Stomach smooth muscle (tissue), 2 donors: ENCODE measurements around the gene VPS13A.

Experiments used
- H3K27ac ChIP-seq: one replicate; pipeline ENCODE4 v1.7.0; 2013; ENCODE audit warnings: mild to moderate bottlenecking, low read length, inconsistent platforms
- H3K27me3 ChIP-seq, 2 donors: one replicate each; pipeline ENCODE4 v1.7.0; 2013; ENCODE audit warnings: low read length in 2 of 2; ENCODE audit not compliant: insufficient read depth in 2 of 2, control insufficient read depth in 1 of 2
- H3K36me3 ChIP-seq, 2 donors: one replicate each; pipeline ENCODE4 v1.7.0; 2013; ENCODE audit warnings: low read length in 2 of 2; ENCODE audit not compliant: control insufficient read depth in 2 of 2, insufficient read depth in 2 of 2
- H3K4me1 ChIP-seq: one replicate; pipeline ENCODE4 v1.7.0; 2013; ENCODE audit warnings: low read length; ENCODE audit not compliant: control insufficient read depth, insufficient read depth
- H3K4me3 ChIP-seq, 2 donors: one replicate each; pipeline ENCODE4 v1.7.0; 2013; ENCODE audit warnings: low read length in 2 of 2
- H3K9ac ChIP-seq, 2 donors: one replicate each; pipeline ENCODE4 v1.7.0; 2013; ENCODE audit warnings: low read length in 2 of 2, mild to moderate bottlenecking in 1 of 2
- H3K9me3 ChIP-seq, 2 donors: one replicate each; pipeline ENCODE4 v1.7.0; 2013; ENCODE audit warnings: low read length in 2 of 2; ENCODE audit not compliant: control insufficient read depth in 2 of 2
- donor health status: healthy.
- donor health status: Pancreatic carcinoma.

Gene VPS13A

DNA sequence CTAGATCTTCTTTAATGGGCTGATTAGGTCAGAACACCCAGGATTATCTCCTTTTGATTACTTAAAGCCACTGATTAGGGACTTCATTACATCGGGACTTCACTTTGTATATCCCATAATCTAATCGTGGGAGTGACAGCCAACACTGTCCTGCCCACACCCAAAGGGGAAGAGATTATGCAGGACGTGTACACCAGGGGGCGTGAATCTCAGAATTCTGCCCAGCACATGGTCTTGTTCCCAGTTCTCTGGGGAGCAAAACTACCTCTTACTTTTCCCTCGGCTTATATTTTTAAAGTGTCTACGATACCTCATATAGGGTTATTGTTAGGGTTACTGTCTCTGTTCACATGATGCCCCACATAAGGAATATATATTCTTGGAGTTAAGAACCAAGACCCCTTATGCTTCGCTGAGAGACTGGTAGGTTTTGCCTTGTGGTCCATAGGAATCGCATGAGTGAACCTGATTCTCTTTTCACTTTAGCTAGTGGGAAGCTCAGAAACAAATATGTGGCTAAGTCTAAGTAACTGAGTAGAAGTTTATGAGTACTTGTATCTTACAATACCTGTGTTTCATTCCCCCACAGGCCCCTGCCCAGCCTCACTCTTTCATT is 278.1 kb downstream of the VPS13A start:
- Histone ChIP-seq H3K4me3 (no peak overlapping the region), H3K27ac (no peak overlapping the region), H3K36me3 (no peaks in the 10 kb centered on the region), H3K9me3 (no peaks in the 10 kb centered on the region), H3K9ac (no peak overlapping the region), H3K27me3 (no peaks in the 10 kb centered on the region), H3K4me1 (peaks cover 2% of the 10 kb centered on the region)

DNA sequence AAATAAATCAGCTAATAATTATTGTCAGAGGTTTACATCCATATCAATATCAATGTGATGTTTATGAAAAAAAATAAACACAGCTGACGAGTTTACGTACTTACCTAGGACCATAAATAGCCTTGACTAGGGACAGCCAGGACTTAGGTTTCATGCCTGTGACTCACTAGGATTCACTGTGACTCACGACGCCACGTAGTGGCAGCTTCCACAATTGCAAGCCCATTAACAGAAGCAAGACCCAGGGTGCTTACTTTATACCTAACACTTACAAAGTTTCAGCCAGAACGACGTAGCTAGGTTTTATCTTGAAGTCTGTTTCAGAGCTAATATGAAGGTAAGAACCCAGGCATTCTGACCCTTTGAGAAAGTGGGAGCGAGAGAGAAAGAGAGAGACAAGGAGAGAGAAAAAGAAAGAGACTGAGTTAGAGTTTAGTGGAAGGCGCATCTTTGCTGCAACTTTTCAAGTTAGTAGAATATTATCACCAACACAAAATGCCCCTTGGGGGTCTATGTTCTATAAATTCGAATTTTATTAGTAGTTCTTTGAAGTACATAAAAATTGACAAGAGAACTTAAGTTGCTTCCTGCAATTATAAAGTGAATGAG is 279.6 kb downstream of the VPS13A start:
- Histone ChIP-seq H3K27me3 (no peaks in the 10 kb centered on the region), H3K9me3 (no peaks in the 10 kb centered on the region), H3K36me3 (no peaks in the 10 kb centered on the region), H3K4me1 (peaks cover 2% of the 10 kb centered on the region), H3K4me3 (no peak overlapping the region), H3K27ac (no peak overlapping the region), H3K9ac (no peak overlapping the region)

DNA sequence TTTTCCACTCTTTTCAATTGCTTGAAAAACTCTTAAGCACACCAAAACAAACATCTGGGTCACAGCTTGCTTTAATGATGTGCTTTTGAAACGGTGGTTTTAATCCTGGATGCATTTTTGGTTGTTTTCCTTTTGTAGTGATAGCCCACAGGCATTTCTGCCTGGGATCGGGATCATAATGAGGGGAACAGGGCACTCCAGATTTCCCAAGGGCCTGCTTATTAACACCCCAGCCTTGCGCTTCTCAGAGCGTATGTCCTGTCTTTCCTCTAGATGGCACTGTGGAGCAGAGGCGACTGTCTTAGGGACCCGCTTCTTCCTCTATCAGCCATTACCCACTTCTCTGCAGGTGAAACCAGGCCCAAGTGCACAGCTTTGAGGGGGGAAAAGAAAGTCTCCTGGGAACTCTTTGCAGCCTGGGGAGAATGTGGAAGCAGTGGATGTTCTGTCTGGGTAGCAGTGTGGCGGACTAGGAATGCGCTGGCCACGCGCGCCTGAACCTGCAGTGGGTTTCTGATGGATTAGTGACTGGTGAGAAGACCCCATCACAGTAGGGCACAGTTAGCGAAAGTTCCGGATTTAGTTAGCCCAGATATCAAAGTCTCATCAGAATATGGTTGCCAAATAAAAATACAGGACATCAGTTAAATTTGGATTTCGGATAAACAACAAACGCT is 280.7 kb downstream of the VPS13A start:
- H3K4me1 ChIP-seq: peaks cover 2% of the 10 kb centered on the region
- no peaks in the 10 kb centered on the region for H3K27me3 ChIP-seq
- no peak overlapping the region for H3K27ac ChIP-seq
- no peak overlapping the region for H3K4me3 ChIP-seq
- no peaks in the 10 kb centered on the region for H3K36me3 ChIP-seq
- H3K9ac ChIP-seq: no peak overlapping the region
- H3K9me3 ChIP-seq: no peaks in the 10 kb centered on the region

DNA sequence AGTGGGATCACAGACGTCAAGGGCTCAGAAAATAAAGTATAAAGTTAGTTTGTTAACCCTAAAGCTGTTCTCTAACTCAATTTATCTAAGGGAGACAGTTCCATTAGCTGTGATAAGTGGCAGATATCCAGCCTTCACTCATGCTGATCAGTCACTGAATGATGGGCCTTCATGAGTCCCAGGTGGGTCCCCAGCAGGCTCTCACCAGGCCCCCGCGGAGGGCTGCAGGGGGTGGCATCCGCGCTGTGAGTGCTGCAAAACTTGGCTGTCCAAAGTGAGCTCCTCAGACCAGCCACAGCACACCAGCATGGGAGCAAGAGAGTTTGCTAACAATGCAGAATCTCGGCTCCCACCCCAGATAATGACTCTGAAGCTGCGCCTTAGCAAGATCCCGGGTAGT is 283.6 kb downstream of the VPS13A start:
- Histone ChIP-seq H3K27ac (no peak overlapping the region), H3K36me3 (no peaks in the 10 kb centered on the region), H3K9me3 (no peaks in the 10 kb centered on the region), H3K27me3 (no peaks in the 10 kb centered on the region), H3K4me3 (no peak overlapping the region), H3K9ac (no peak overlapping the region), H3K4me1 (peaks cover 2% of the 10 kb centered on the region)

DNA sequence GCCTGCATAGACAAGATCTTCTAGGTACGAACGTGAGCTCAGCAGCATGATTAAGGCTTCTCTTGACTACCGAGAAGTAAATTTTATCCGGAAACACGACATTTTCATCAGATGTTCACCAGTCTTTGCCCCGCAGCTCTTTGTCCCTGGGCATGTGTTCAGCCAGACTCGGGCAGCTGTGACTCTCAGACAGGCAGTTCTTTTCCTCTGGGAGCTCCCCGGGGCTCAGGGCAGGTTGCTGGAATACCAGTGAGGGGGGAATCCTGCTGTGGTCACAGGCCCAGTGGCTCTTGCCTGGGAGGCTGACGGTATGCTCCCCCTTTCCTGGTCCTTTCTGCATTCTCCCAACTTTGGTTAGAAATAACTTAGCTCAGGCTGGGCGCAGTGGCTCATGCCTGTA is 284.7 kb downstream of the VPS13A start:
- H3K27ac ChIP-seq: no peak overlapping the region
- H3K4me1 ChIP-seq: peaks cover 2% of the 10 kb centered on the region
- H3K9me3 ChIP-seq: no peaks in the 10 kb centered on the region
- H3K36me3 ChIP-seq: no peaks in the 10 kb centered on the region
- no peak overlapping the region for H3K9ac ChIP-seq
- H3K4me3 ChIP-seq: no peak overlapping the region
- H3K27me3 ChIP-seq: no peaks in the 10 kb centered on the region

DNA sequence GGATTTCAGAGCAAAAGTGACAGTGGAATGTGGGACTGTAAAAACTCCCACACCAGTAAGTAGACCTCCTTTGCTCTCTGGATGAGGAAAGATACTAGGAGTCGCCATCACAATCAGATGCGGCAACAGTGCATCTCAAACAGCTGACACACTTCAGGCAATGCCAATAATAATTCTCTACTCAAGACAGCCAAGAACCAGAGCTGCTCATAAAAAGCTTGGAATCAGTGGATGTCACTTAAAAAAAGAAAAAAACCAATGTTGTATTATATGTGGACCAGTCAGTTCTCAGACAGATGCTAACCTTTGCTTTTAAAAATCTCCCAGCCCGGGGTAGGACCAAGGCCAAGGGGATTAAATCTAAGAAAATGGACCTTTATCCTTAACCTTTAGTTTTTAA is 285.8 kb downstream of the VPS13A start:
- Histone ChIP-seq H3K9me3 (no peaks in the 10 kb centered on the region), H3K4me3 (no peak overlapping the region), H3K27ac (no peak overlapping the region), H3K9ac (no peak overlapping the region), H3K4me1 (peaks cover 1% of the 10 kb centered on the region), H3K36me3 (no peaks in the 10 kb centered on the region), H3K27me3 (no peaks in the 10 kb centered on the region)

DNA sequence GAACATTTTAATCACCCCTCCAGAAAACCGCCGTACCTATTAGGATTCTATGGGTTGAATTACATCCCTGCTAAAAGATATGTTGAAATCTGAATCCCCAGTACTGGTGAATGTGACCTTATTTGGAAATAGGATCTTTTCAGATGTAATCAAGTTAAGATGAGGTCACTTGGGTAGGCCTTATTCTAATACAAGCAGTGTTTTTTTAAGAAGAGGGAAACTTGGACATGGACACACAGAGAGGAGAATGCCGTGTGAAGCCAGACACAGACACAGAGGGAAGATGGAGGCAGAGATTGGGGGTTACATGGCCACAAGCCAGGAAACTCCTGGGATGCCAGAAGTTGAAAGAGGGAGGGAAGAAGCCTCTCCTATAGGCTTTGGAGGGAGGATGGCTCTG is 287.3 kb downstream of the VPS13A start:
- Histone ChIP-seq H3K4me3 (no peak overlapping the region), H3K27me3 (no peaks in the 10 kb centered on the region), H3K36me3 (no peaks in the 10 kb centered on the region), H3K9ac (no peak overlapping the region), H3K9me3 (no peaks in the 10 kb centered on the region), H3K27ac (no peak overlapping the region), H3K4me1 (no peaks in the 10 kb centered on the region)

DNA sequence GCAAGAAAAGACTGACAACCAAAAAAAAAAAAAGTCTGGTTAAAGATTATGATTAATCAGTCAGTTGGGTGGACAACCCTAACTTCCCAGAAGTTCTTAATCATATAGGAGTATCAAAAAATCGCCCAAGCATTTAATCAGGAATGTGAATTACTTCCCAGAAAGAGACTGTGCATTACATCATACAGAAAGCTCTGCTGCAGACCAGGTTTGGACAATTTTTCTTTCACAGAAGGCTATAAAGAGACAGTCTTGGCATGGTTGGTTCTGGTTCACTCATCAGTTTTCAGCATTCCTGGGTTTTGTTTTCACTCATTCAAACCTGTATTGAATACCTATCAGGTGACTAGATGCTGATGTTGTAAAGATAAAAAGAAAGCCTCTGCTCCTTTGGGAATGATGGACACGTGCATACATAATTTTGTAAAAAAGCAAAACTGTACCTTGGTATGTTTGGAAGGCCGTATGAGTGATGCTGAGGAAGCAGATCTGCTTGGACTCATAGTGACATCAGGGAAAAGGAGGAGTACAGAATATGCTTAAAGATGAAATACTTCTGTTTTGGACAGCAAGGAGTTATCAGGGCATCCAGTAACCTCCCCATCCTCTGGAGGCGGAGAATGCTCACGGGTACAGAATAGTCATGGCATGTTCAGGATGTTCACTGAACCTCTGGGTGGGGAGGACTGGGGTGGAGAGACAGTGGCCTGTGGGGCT is 292.3 kb downstream of the VPS13A start:
- Histone ChIP-seq H3K27me3 (no peaks in the 10 kb centered on the region), H3K36me3 (no peaks in the 10 kb centered on the region), H3K4me1 (no peaks in the 10 kb centered on the region), H3K9me3 (peaks cover 0 to 4% of the 10 kb centered on the region in 2 donors), H3K9ac (no peak overlapping the region), H3K4me3 (no peak overlapping the region), H3K27ac (no peak overlapping the region)
